ENCODE data around the gene GPR42.

Gene GPR42

GRCh38 chr19:35417713-35418534 is 47.1 kb downstream of the GPR42 start:
- no peak overlapping the region for H2AFZ ChIP-seq (ENCODE audit: low read depth)
- peaks cover 17% of the 10 kb centered on the region; the same call in 1 of the 2 replicates for H3K27me3 ChIP-seq (ENCODE audit: insufficient read depth, low read depth)
- H3K36me3 ChIP-seq (ENCODE audit: insufficient read depth), result no peaks in the 10 kb centered on the region
- H3K79me2 ChIP-seq (ENCODE audit: insufficient read depth, low read depth), result no peaks in the 10 kb centered on the region
- TF ChIP-seq, protein P1, sequence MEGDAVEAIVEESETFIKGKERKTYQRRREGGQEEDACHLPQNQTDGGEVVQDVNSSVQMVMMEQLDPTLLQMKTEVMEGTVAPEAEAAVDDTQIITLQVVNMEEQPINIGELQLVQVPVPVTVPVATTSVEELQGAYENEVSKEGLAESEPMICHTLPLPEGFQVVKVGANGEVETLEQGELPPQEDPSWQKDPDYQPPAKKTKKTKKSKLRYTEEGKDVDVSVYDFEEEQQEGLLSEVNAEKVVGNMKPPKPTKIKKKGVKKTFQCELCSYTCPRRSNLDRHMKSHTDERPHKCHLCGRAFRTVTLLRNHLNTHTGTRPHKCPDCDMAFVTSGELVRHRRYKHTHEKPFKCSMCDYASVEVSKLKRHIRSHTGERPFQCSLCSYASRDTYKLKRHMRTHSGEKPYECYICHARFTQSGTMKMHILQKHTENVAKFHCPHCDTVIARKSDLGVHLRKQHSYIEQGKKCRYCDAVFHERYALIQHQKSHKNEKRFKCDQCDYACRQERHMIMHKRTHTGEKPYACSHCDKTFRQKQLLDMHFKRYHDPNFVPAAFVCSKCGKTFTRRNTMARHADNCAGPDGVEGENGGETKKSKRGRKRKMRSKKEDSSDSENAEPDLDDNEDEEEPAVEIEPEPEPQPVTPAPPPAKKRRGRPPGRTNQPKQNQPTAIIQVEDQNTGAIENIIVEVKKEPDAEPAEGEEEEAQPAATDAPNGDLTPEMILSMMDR (conservative IDR thresholded peaks at IDR 0.05; ENCODE audit: low read depth, low read length), result no peak
- H3K9ac ChIP-seq, result no peak overlapping the region
- no peaks in the 10 kb centered on the region for H4K20me1 ChIP-seq (ENCODE audit: insufficient read depth)
- no peak overlapping the region for H3K27ac ChIP-seq
- H3K4me1 ChIP-seq (ENCODE audit: low read depth, poor library complexity, severe bottlenecking), result no peaks in the 10 kb centered on the region
- H3K4me3 ChIP-seq (IDR thresholded peaks at IDR 0.05; ENCODE audit: insufficient read depth, low read depth, low read length), result no peak overlapping the region
- no peak overlapping the region for H3K4me2 ChIP-seq

GRCh38 chr19:35419046-35419445 is 48.2 kb downstream of the GPR42 start:
- Histone ChIP-seq H3K27me3 (ENCODE audit: insufficient read depth, low read depth) (peaks cover 21% of the 10 kb centered on the region; the same call in 1 of the 2 replicates), H2AFZ (ENCODE audit: low read depth) (no peak overlapping the region), H3K4me1 (ENCODE audit: low read depth, poor library complexity, severe bottlenecking) (no peaks in the 10 kb centered on the region), H3K9ac (no peak overlapping the region), H3K4me2 (no peak overlapping the region), H3K4me3 (IDR thresholded peaks at IDR 0.05; ENCODE audit: insufficient read depth, low read depth, low read length) (no peak overlapping the region), H3K79me2 (ENCODE audit: insufficient read depth, low read depth) (no peaks in the 10 kb centered on the region), H4K20me1 (ENCODE audit: insufficient read depth) (no peaks in the 10 kb centered on the region), H3K27ac (no peak overlapping the region), H3K36me3 (ENCODE audit: insufficient read depth) (no peaks in the 10 kb centered on the region)
- TF ChIP-seq, protein P1 (conservative IDR thresholded peaks at IDR 0.05; ENCODE audit: low read depth, low read length), result no peak

DNA sequence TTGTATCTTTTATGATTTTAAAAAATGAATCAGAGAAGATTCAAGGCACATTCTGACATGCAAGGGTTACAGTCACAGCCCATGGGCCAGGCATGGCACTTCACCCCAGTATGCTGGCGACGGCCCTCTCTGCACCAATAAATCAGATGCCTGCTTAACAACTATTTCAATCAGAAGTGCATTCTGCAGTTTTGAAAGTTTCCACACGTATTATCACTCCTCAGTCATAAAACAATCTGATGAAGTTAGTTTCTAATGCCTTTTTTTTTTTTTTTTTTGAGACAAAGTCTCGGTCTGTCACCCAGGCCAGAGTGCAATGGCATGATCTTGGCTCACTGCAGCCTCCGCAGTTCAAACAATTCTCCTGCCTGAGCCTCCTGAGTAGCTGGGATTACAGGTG is 48.9 kb downstream of the GPR42 start:
- TF ChIP-seq, protein P1 (conservative IDR thresholded peaks at IDR 0.05; ENCODE audit: low read depth, low read length), result no peak
- Histone ChIP-seq H2AFZ (ENCODE audit: low read depth) (no peak overlapping the region), H3K79me2 (ENCODE audit: insufficient read depth, low read depth) (no peaks in the 10 kb centered on the region), H3K27me3 (ENCODE audit: insufficient read depth, low read depth) (peaks cover 21% of the 10 kb centered on the region; the same call in 1 of the 2 replicates), H3K4me2 (no peak overlapping the region), H3K4me3 (IDR thresholded peaks at IDR 0.05; ENCODE audit: insufficient read depth, low read depth, low read length) (no peak overlapping the region), H4K20me1 (ENCODE audit: insufficient read depth) (no peaks in the 10 kb centered on the region), H3K36me3 (ENCODE audit: insufficient read depth) (no peaks in the 10 kb centered on the region), H3K4me1 (ENCODE audit: low read depth, poor library complexity, severe bottlenecking) (no peaks in the 10 kb centered on the region), H3K27ac (no peak overlapping the region), H3K9ac (no peak overlapping the region)

GRCh38 chr19:35421362-35421761 is 50.5 kb downstream of the GPR42 start:
- Histone ChIP-seq H3K79me2 (ENCODE audit: insufficient read depth, low read depth) (no peaks in the 10 kb centered on the region), H3K27me3 (ENCODE audit: insufficient read depth, low read depth) (peaks cover 28% of the 10 kb centered on the region; the same call in 1 of the 2 replicates), H3K27ac (no peak overlapping the region), H3K4me1 (ENCODE audit: low read depth, poor library complexity, severe bottlenecking) (no peaks in the 10 kb centered on the region), H3K4me3 (IDR thresholded peaks at IDR 0.05; ENCODE audit: insufficient read depth, low read depth, low read length) (no peak overlapping the region), H3K36me3 (ENCODE audit: insufficient read depth) (no peaks in the 10 kb centered on the region), H3K4me2 (no peak overlapping the region), H4K20me1 (ENCODE audit: insufficient read depth) (no peaks in the 10 kb centered on the region), H2AFZ (ENCODE audit: low read depth) (no peak overlapping the region), H3K9ac (no peak overlapping the region)
- TF ChIP-seq, protein P1 (conservative IDR thresholded peaks at IDR 0.05; ENCODE audit: low read depth, low read length), result no peak

Data from KMS-11 (cell line).